ENCODE results near the gene ATRN.
A peak's percentile ranks its signal among the peaks of the same experiment; 100 is the strongest.
"Not testable (repeated sequence)": the region's sequence is repeated elsewhere in the genome, so short reads cannot be mapped to it uniquely, and the experiment has no call there.

ATRN gene

GRCh38 chr20:3521852-3522740 is 51.3 kb downstream of the ATRN start:
- no peak for DNase-seq

- not testable (repeated sequence) for DNase-seq
Measured at GRCh38 chr20:3524696-3525095, 53.9 kb downstream of the ATRN start.

GRCh38 chr20:3532089-3532615 is 61.3 kb downstream of the ATRN start:
- DNase-seq, result no peak

- not testable (repeated sequence) for DNase-seq
Measured at GRCh38 chr20:3537733-3538132, 66.9 kb downstream of the ATRN start.

- no peak for DNase-seq
Measured at GRCh38 chr20:3539311-3540107, 68.7 kb downstream of the ATRN start.

GRCh38 chr20:3541887-3542721 is 71.3 kb downstream of the ATRN start:
- DNase-seq, result no peak

GRCh38 chr20:3543901-3544507 is 73.2 kb downstream of the ATRN start:
- DNase-seq, result peak; percentile 21

GRCh38 chr20:3545401-3545925 is 74.6 kb downstream of the ATRN start:
- DNase-seq, result no peak

GRCh38 chr20:3547906-3548305 is 77.1 kb downstream of the ATRN start:
- no peak for DNase-seq

- no peak for DNase-seq
Measured at GRCh38 chr20:3550837-3551236, 80.0 kb downstream of the ATRN start.

- DNase-seq, result no peak
Measured at GRCh38 chr20:3551681-3552434, 81.0 kb downstream of the ATRN start.

- DNase-seq, result no peak
Measured at GRCh38 chr20:3553663-3554062, 82.8 kb downstream of the ATRN start.

GRCh38 chr20:3557237-3557785 is 86.5 kb downstream of the ATRN start:
- no peak for DNase-seq

GRCh38 chr20:3559231-3559630 is 88.4 kb downstream of the ATRN start:
- DNase-seq, result no peak

- no peak for DNase-seq
Measured at GRCh38 chr20:3559637-3560036, 88.8 kb downstream of the ATRN start.

GRCh38 chr20:3560162-3560561 is 89.3 kb downstream of the ATRN start:
- no peak for DNase-seq

GRCh38 chr20:3560578-3560977 is 89.8 kb downstream of the ATRN start:
- no peak for DNase-seq

- DNase-seq, result no peak
Measured at GRCh38 chr20:3563133-3563532, 92.3 kb downstream of the ATRN start.

GRCh38 chr20:3563548-3564177 is 92.8 kb downstream of the ATRN start:
- DNase-seq, result peak; percentile 45

GRCh38 chr20:3565851-3566250 is 95.0 kb downstream of the ATRN start:
- no peak for DNase-seq

GRCh38 chr20:3572151-3572550 is 101.3 kb downstream of the ATRN start:
- DNase-seq, result no peak

Data from fibroblast of skin of right quadriceps (primary cell).